HepG2 (cell line): ENCODE measurements around the gene SLC8B1. TPM values are rescaled to one million over a fixed set of nuclear protein-coding genes. Genes with fewer than 3 reads are reported as not detected.

ENCODE experiments used
- ATAC-seq: fragments of 200-7000 bp; cut with Tn5 transposase; 3 replicates; pipeline ENCODE4 v1.9.1; 2020; ENCODE audit warnings: mild to moderate bottlenecking, moderate library complexity
- BruUV-seq: library from RNA; stranded (reverse); fragments of 400-500 nt; replicated peaks from 2 replicates; lab custom pipeline; 2021; lab: Mats Ljungman, UMichigan
- CTCF ChIA-PET: fragments of 300-600 bp; formaldehyde crosslinking; extraction: SDS; loops from one replicate; lab custom pipeline; 2021; ENCODE audit warnings: low total read pairs, inconsistent platforms, low intra/inter-chr PET ratio; lab: Yijun Ruan, JAX
- POLR2A ChIA-PET: fragments of 350-600 bp; sonication (Branson Sonifier 250); formaldehyde crosslinking; loops from one replicate; lab custom pipeline; 2020; ENCODE audit warnings: antibody characterized with exemption, inconsistent platforms; lab: Yijun Ruan, JAX
- DNase-seq: peaks from one replicate; pipeline ENCODE4 v3.0.0-alpha.2; 2015; ENCODE audit warnings: low spot score
- FAIRE-seq: peaks from 3 replicates; lab custom pipeline; 2011; peaks lifted over from hg19 to GRCh38; lab: Jason Lieb, UNC
- H2AFZ ChIP-seq: one replicate; pipeline ENCODE4 v1.6.1; 2011; ENCODE audit warnings: low read length, inconsistent platforms
- H3K27ac ChIP-seq: fragments of 300-600 bp; 3 replicates; pipeline ENCODE4 v1.8.0; 2011; ENCODE audit warnings: mixed run types, mild to moderate bottlenecking, mixed read lengths, low read length, inconsistent platforms; ENCODE audit not compliant: insufficient read depth; ENCODE audit errors: extremely low read length
- H3K27me3 ChIP-seq, 2 experiments: fragments of 200-600 bp in 1 of 2; 2 replicates in 1 of 2; 3 replicates in 1 of 2; pipeline versions ENCODE4 v1.6.0 to v1.8.0; 2011; ENCODE audit warnings: low read length in 2 of 2, mild to moderate bottlenecking in 2 of 2, moderate library complexity in 2 of 2, inconsistent platforms in 1 of 2; ENCODE audit not compliant: insufficient read depth in 2 of 2, control insufficient read depth in 1 of 2
- H3K36me3 ChIP-seq, 2 experiments: fragments of 200-600 bp in 1 of 2; replicated peaks in 1 of 2; 2 replicates in 1 of 2; 3 replicates in 1 of 2; pipeline versions ENCODE4 v1.5.1 to v1.8.0; 2011; ENCODE audit warnings: low read length in 2 of 2, inconsistent platforms in 1 of 2; ENCODE audit not compliant: insufficient read depth in 2 of 2, control insufficient read depth in 1 of 2
- H3K4me1 ChIP-seq: 2 replicates; pipeline ENCODE4 v1.5.1; 2012; ENCODE audit warnings: low read length, inconsistent platforms; ENCODE audit not compliant: insufficient read depth
- H3K4me2 ChIP-seq: 2 replicates; pipeline ENCODE4 v1.6.0; 2011; ENCODE audit warnings: low read depth, low read length, inconsistent platforms
- H3K4me3 ChIP-seq, 3 experiments: fragments of 200-600 bp in 1 of 3; sonication (generic), shearing (Covaris generic) in 1 of 3; replicated peaks in 1 of 3; 2 replicates each; pipeline ENCODE4 v1.5.1; 2011 to 2016; ENCODE audit warnings: low read length in 3 of 3, inconsistent platforms in 2 of 3, low read depth in 2 of 3, mild to moderate bottlenecking in 2 of 3, control low read depth in 1 of 3, mixed read lengths in 1 of 3; ENCODE audit not compliant: insufficient read depth in 1 of 3
- H3K79me2 ChIP-seq: one replicate; pipeline ENCODE4 v1.6.1; 2011; ENCODE audit warnings: low read length, inconsistent platforms; ENCODE audit not compliant: insufficient read depth
- H3K9ac ChIP-seq: 2 replicates; pipeline ENCODE4 v1.6.0; 2011; ENCODE audit warnings: mild to moderate bottlenecking, low read depth, low read length, inconsistent platforms; ENCODE audit not compliant: insufficient read depth
- H3K9me3 ChIP-seq: 2 replicates; pipeline ENCODE4 v1.5.1; 2012; ENCODE audit warnings: mild to moderate bottlenecking, low read length
- H4K20me1 ChIP-seq: 2 replicates; pipeline ENCODE4 v1.6.0; 2011; ENCODE audit warnings: inconsistent platforms, mild to moderate bottlenecking, low read length, moderate library complexity; ENCODE audit not compliant: insufficient read depth
- ATF6 ChIP-seq: sonication (generic); formaldehyde crosslinking; conservative IDR thresholded peaks from 2 replicates; pipeline ENCODE4 v1.4.0; 2020; ENCODE audit warnings: missing genetic modification reagents
- ATM ChIP-seq: fragments of 450-650 bp; IDR thresholded peaks from 2 replicates; pipeline ENCODE4 v1.7.1; 2017; ENCODE audit warnings: mild to moderate bottlenecking, borderline replicate concordance
- CHCHD3 ChIP-seq: sonication (generic); formaldehyde crosslinking; IDR thresholded peaks from 2 replicates; pipeline ENCODE4 v1.8.0; 2022; ENCODE audit warnings: mild to moderate bottlenecking, missing genetic modification reagents, moderate library complexity
- DMAP1 ChIP-seq: IDR thresholded peaks from 2 replicates; pipeline ENCODE4 v1.6.1; 2016
- ETV6 ChIP-seq: sonication (generic); formaldehyde crosslinking; conservative IDR thresholded peaks from 2 replicates; pipeline ENCODE4 v1.4.0; 2020; ENCODE audit warnings: missing genetic modification reagents
- GABPB1 ChIP-seq: IDR thresholded peaks from 2 replicates; pipeline ENCODE4 v1.6.1; 2016; ENCODE audit warnings: mild to moderate bottlenecking, missing genetic modification reagents, moderate library complexity, missing compliant biosample characterization
- KAT8 ChIP-seq: IDR thresholded peaks from 2 replicates; pipeline ENCODE4 v1.6.1; 2016; ENCODE audit warnings: missing genetic modification reagents, missing compliant biosample characterization
- KDM3A ChIP-seq: IDR thresholded peaks from 2 replicates; pipeline ENCODE4 v1.6.1; 2018; ENCODE audit warnings: low read depth, missing compliant biosample characterization
- KMT2B ChIP-seq: IDR thresholded peaks from 2 replicates; pipeline ENCODE4 v1.6.1; 2016; ENCODE audit warnings: missing genetic modification reagents, missing compliant biosample characterization
- MTF2 ChIP-seq: sonication (generic); formaldehyde crosslinking; IDR thresholded peaks from 2 replicates; pipeline ENCODE4 v1.5.0; 2020; ENCODE audit warnings: missing genetic modification reagents, borderline replicate concordance
- SALL1 ChIP-seq: sonication (generic); formaldehyde crosslinking; IDR thresholded peaks from 2 replicates; pipeline ENCODE4 v1.8.0; 2022; ENCODE audit warnings: mild to moderate bottlenecking, missing genetic modification reagents
- SP2 ChIP-seq: sonication (generic); formaldehyde crosslinking; IDR thresholded peaks from 2 replicates; pipeline ENCODE4 v1.5.1; 2020; ENCODE audit warnings: mild to moderate bottlenecking, missing genetic modification reagents
- ZNF34 ChIP-seq: sonication (generic); formaldehyde crosslinking; IDR thresholded peaks from 2 replicates; pipeline ENCODE4 v1.4.0; 2020; ENCODE audit warnings: mild to moderate bottlenecking, missing genetic modification reagents, borderline replicate concordance
- ZNF792 ChIP-seq: IDR thresholded peaks from 2 replicates; pipeline ENCODE4 v1.6.1; 2016
- WGBS: methylation state at CpG from one replicate; pipeline ENCODE4 v1.1.6; 2017; ENCODE audit warnings: low lambda C conversion rate; 5-methylcytosine and 5-hydroxymethylcytosine counted together
- in situ Hi-C: cut with HindIII; loops from 2 replicates; pipeline ENCODE4 v1.10.0; 2017; ENCODE audit warnings: low pct_unique_long_range_greater_than_20kb; ENCODE audit not compliant: extremely low pct_ligation_motif_present
- intact Hi-C: fragments of 100-400 bp; cut with micrococcal nuclease; formaldehyde crosslinking; loops from one replicate; pipeline ENCODE4 v1.10.0; 2022; ENCODE audit not compliant: unreplicated experiment
- polyA plus RNA-seq, 8 experiments: library from polyadenylated mRNA; depleted of rRNA in 3 of 8; stranded (reverse) in 7 of 8; unstranded in 1 of 8; fragments of >200 nt; fragmentation: Illumina TruSeq in 4 of 8; extraction: Trizol in 4 of 8; gene quantifications; 2 replicates each; pipeline versions ENCODE4 v1.2.1 to v1.2.3, GENCODE V29; 2011 to 2016; ENCODE audit warnings: low read depth in 4 of 8, missing spikeins in 1 of 8, mixed read lengths in 1 of 8; ENCODE audit not compliant: insufficient read depth in 1 of 8
- total RNA-seq, 5 experiments: library from RNA; depleted of rRNA; stranded (reverse); fragments of >200 nt; fragmentation: Illumina TruSeq; extraction: Trizol; gene quantifications; 2 replicates each; pipeline ENCODE4 v1.2.3, GENCODE V29; 2016; ENCODE audit warnings: low read depth in 1 of 5
- TF ChIP-seq, protein P1 (sequence below): IDR thresholded peaks from 2 replicates; pipeline ENCODE4 v1.6.1; 2016; ENCODE audit warnings: low read depth, borderline replicate concordance

Gene SLC8B1
- total and polyA plus RNA-seq, 2 of the 13 experiments (the other 11 are each of a cell fraction or from before 2014, with no cell fraction given), result 6.8 to 8.0 TPM

GRCh38 chr12:113260127-113260526 lies 74.8 kb downstream of the SLC8B1 start:
- no peak for FAIRE-seq
- no peaks in the 10 kb centered on the region for H3K79me2 ChIP-seq
- H3K9ac ChIP-seq, result no peak overlapping the region
- no peak for TF ChIP-seq CHCHD3 (CRISPR knock-in tag)
- TF ChIP-seq MTF2 (CRISPR knock-in tag), result no peak
- no peak for TF ChIP-seq KMT2B
- no peak for TF ChIP-seq SP2
- TF ChIP-seq DMAP1 (CRISPR knock-in tag), result no peak
- TF ChIP-seq KDM3A (CRISPR knock-in tag), result no peak
- no peak for TF ChIP-seq KAT8 (CRISPR knock-in tag)
- TF ChIP-seq ATF6 (CRISPR knock-in tag), result no peak
- TF ChIP-seq, protein P1, sequence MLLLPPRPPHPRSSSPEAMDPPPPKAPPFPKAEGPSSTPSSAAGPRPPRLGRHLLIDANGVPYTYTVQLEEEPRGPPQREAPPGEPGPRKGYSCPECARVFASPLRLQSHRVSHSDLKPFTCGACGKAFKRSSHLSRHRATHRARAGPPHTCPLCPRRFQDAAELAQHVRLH (CRISPR knock-in tag), result no peak
- TF ChIP-seq ETV6, result no peak
- no peak for TF ChIP-seq ATM
- TF ChIP-seq ZNF792 (CRISPR knock-in tag), result no peak
- TF ChIP-seq ZNF34, result no peak
- TF ChIP-seq SALL1 (CRISPR knock-in tag), result no peak
- no peak for TF ChIP-seq GABPB1 (CRISPR knock-in tag)
- TF ChIP-seq, all 625 proteins: peak for 0
- POLR2A ChIA-PET, result interaction anchor here (1.1 to 1.2 kb wide), 2 partner anchors 14 to 38 kb away, joined by 3 to 7 read pairs; partner anchors contain the start of gene TPCN1
- CTCF ChIA-PET, result no interaction called here
- BruUV-seq, result no TSS peak
- H3K27ac ChIP-seq, result no peak overlapping the region
- no peak overlapping the region for H2AFZ ChIP-seq
- DNase-seq (no peak), ATAC-seq (no peak)
- H3K9me3 ChIP-seq, result no peaks in the 10 kb centered on the region
- in situ Hi-C loops, result no loop called here
- H3K4me3 ChIP-seq, result no peak overlapping the region
- intact Hi-C loops, result no loop called here
- no peak overlapping the region for H3K4me2 ChIP-seq
- no peaks in the 10 kb centered on the region for H3K27me3 ChIP-seq
- peaks cover 2 to 8% of the 10 kb centered on the region in 2 experiments; a peak in 3 of 5 replicates for H3K36me3 ChIP-seq
- 87% methylated on average over 5 of the region's 5 CpGs for WGBS
- peaks cover 33% of the 10 kb centered on the region for H3K4me1 ChIP-seq
- H4K20me1 ChIP-seq, result no peaks in the 10 kb centered on the region
